ENCODE data around the gene MRLN.

- no peak for TF ChIP-seq EZH2 (IDR thresholded peaks at IDR 0.05; ENCODE audit: insufficient read depth, low read length)
- TF ChIP-seq CTCF (IDR thresholded peaks at IDR 0.05; ENCODE audit: insufficient read depth, low read depth, low read length): no peak
These were observed 18.0 kb downstream of the MRLN start for GRCh38 chr10:59735296-59735695.
